Urothelium cell line (cell line): ENCODE results near the gene MSL2.
"Not testable (repeated sequence)": the region's sequence is repeated elsewhere in the genome, so short reads cannot be mapped to it uniquely, and the experiment has no call there.

Experiments
- DNase-seq: peaks from one replicate; pipeline ENCODE4 v3.0.0; 2011; ENCODE audit warnings: low spot score, mixed read lengths
- FAIRE-seq: peaks from 2 replicates; lab custom pipeline; 2011; peaks lifted over from hg19 to GRCh38; lab: Jason Lieb, UNC

MSL2 gene

GRCh38 chr3:136196064-136196400 is at the start of gene MSL2:
Gene MSL2 (minus strand): TSS chr3:136196335. CDS start chr3:136195113, 1,222 bp downstream.
- DNase-seq (no peak), FAIRE-seq (no peak)

- DNase-seq (no peak), FAIRE-seq (no peak)
These were observed 49.6 kb upstream of the MSL2 start for GRCh38 chr3:136245691-136246090.

- no peak for FAIRE-seq
These were observed 43.0 kb upstream of the MSL2 start for GRCh38 chr3:136239094-136239493.

GRCh38 chr3:136237961-136238649 is 42.0 kb upstream of the MSL2 start:
- FAIRE-seq, result no peak
- no peak for DNase-seq

More at GRCh38 chr3:136239094-136239493, 43.0 kb upstream of the MSL2 start:
- no peak for DNase-seq

- DNase-seq, result no peak
- FAIRE-seq, result no peak
These were observed 41.0 kb upstream of the MSL2 start for GRCh38 chr3:136237103-136237502.

GRCh38 chr3:136236109-136236508 is 40.0 kb upstream of the MSL2 start:
- no peak for FAIRE-seq
- DNase-seq, result no peak

- no peak for FAIRE-seq
- no peak for DNase-seq
These were observed 39.4 kb upstream of the MSL2 start for GRCh38 chr3:136235545-136235944.

- no peak for FAIRE-seq
- DNase-seq, result no peak
These were observed 36.3 kb upstream of the MSL2 start for GRCh38 chr3:136232413-136232812.

GRCh38 chr3:136222746-136223145 is 26.6 kb upstream of the MSL2 start:
- not testable (repeated sequence) for DNase-seq, FAIRE-seq

GRCh38 chr3:136211547-136211946 is 15.4 kb upstream of the MSL2 start:
- FAIRE-seq (no peak), DNase-seq (no peak)

- FAIRE-seq, result no peak
- DNase-seq, result peak; percentile 41
These were observed 13.8 kb upstream of the MSL2 start for GRCh38 chr3:136209921-136210320.

- DNase-seq (no peak), FAIRE-seq (no peak)
These were observed 11.5 kb upstream of the MSL2 start for GRCh38 chr3:136207489-136208115.

- DNase-seq, FAIRE-seq: not testable (repeated sequence)
These were observed 3.1 kb upstream of the MSL2 start for GRCh38 chr3:136199219-136199618.

GRCh38 chr3:136198462-136199078 is 2.4 kb upstream of the MSL2 start:
- FAIRE-seq, result not testable (repeated sequence)

GRCh38 chr3:136197159-136197793 is 1.1 kb upstream of the MSL2 start:
- FAIRE-seq, result no peak

More at GRCh38 chr3:136198462-136199078, 2.4 kb upstream of the MSL2 start:
- not testable (repeated sequence) for DNase-seq

GRCh38 chr3:136196401-136197158 is 445 bp upstream of the MSL2 start:
- DNase-seq, result peak; percentile 96
- peak; percentile 20 for FAIRE-seq

More at GRCh38 chr3:136197159-136197793, 1.1 kb upstream of the MSL2 start:
- DNase-seq, result no peak

GRCh38 chr3:136195258-136196063 is 674 bp downstream of the MSL2 start:
- FAIRE-seq (no peak), DNase-seq (peak; percentile 67)

GRCh38 chr3:136194409-136195257 is 1.5 kb downstream of the MSL2 start:
- no peak for FAIRE-seq

More at GRCh38 chr3:136194409-136195257, 1.5 kb downstream of the MSL2 start:
- no peak for DNase-seq
